GF-D8 (cell line): ENCODE results near the gene TXNIP.

ENCODE experiments used
- DNase-seq: peaks from one replicate; lab custom pipeline; 2025; lab: John Stamatoyannopoulos, UW

TXNIP gene

GRCh38 chr1:145985502-145986439 is 10.6 kb downstream of the TXNIP start:
- DNase-seq, result peak; percentile 78

GRCh38 chr1:145985129-145985501 is 11.3 kb downstream of the TXNIP start:
- DNase-seq, result no peak

GRCh38 chr1:145983960-145984830 is 12.2 kb downstream of the TXNIP start:
- no peak for DNase-seq

GRCh38 chr1:145983206-145983675 is 13.1 kb downstream of the TXNIP start:
- DNase-seq, result no peak

GRCh38 chr1:145982010-145982723 is 14.2 kb downstream of the TXNIP start:
- no peak for DNase-seq

GRCh38 chr1:145980457-145980994 is 15.9 kb downstream of the TXNIP start:
- no peak for DNase-seq

GRCh38 chr1:145979746-145980456 is 16.5 kb downstream of the TXNIP start:
- DNase-seq, result peak; percentile 28

GRCh38 chr1:145978854-145979745 is 17.3 kb downstream of the TXNIP start:
- peak; percentile 96 for DNase-seq

GRCh38 chr1:145978471-145978853 is 17.9 kb downstream of the TXNIP start:
- DNase-seq, result no peak

- peak; percentile 59 for DNase-seq
Observed at GRCh38 chr1:145977486-145978470, 18.6 kb downstream of the TXNIP start.

- DNase-seq, result no peak
Observed at GRCh38 chr1:145977016-145977415, 19.4 kb downstream of the TXNIP start.

GRCh38 chr1:145975216-145975615 is 21.2 kb downstream of the TXNIP start:
- DNase-seq, result no peak

GRCh38 chr1:145974721-145975120 is 21.7 kb downstream of the TXNIP start:
- no peak for DNase-seq

- DNase-seq, result no peak
Observed at GRCh38 chr1:145972580-145972979, 23.8 kb downstream of the TXNIP start.

- no peak for DNase-seq
Observed at GRCh38 chr1:145967288-145967687, 29.1 kb downstream of the TXNIP start.

- no peak for DNase-seq
Observed at GRCh38 chr1:145965119-145965744, 31.1 kb downstream of the TXNIP start.

GRCh38 chr1:145964328-145965118 is 31.9 kb downstream of the TXNIP start, which contains the start of the genes ANKRD34A and POLR3GL:
TSS of gene ANKRD34A (minus strand) at chr1:145964575. CDS start at chr1:145961759, 2,816 bp downstream.
TSS of gene POLR3GL (plus strand) at chr1:145964690. CDS start at chr1:145974866, 10,176 bp downstream.
- DNase-seq, result peak; percentile 83
